Measurements from ENCODE around the gene MCU.

GRCh38 chr10:72792288-72792687 lies 100.3 kb downstream of the MCU start:
- TF ChIP-seq USF1 (CRISPR knock-in tag; IDR thresholded peaks at IDR 0.05): no peak
- TF ChIP-seq STAT6 (CRISPR knock-in tag; conservative IDR thresholded peaks at IDR 0.05; ENCODE audit: low read depth): no peak
- TF ChIP-seq CTCF (IDR thresholded peaks at IDR 0.05): no peak
- TF ChIP-seq CDX4 (CRISPR knock-in tag; IDR thresholded peaks at IDR 0.05; ENCODE audit: borderline replicate concordance): no peak
- no peak for TF ChIP-seq ZNF138 (CRISPR knock-in tag; conservative IDR thresholded peaks at IDR 0.05)
- TF ChIP-seq E2F1 (CRISPR knock-in tag; IDR thresholded peaks at IDR 0.05): no peak
